AG04450 (cell line): ENCODE measurements around the gene ABCA2. TPM values are rescaled to one million over a fixed set of nuclear protein-coding genes. Genes with fewer than 3 reads are reported as not detected.

Source experiments
- CTCF ChIA-PET: fragments of 300-600, 350-600 bp; formaldehyde crosslinking; extraction: SDS; loops from one replicate; lab custom pipeline; 2022; ENCODE audit warnings: antibody characterized with exemption, inconsistent platforms; lab: Charles Lee
- POLR2A ChIA-PET: fragments of 350-600 bp; formaldehyde crosslinking; extraction: SDS; loops from one replicate; lab custom pipeline; 2021; ENCODE audit warnings: antibody characterized with exemption, inconsistent platforms; lab: Yijun Ruan, JAX
- DNase-seq: peaks from one replicate; pipeline ENCODE4 v3.0.0-alpha.2; 2011; ENCODE audit warnings: low read depth, low spot score
- H3K27ac ChIP-seq: one replicate; pipeline ENCODE4 v1.5.1; 2012; ENCODE audit warnings: low read depth, low read length, control low read depth
- H3K27me3 ChIP-seq: one replicate; pipeline ENCODE4 v1.6.0; 2012; ENCODE audit warnings: low read length; ENCODE audit not compliant: control insufficient read depth, insufficient read depth
- H3K4me3 ChIP-seq: 2 replicates; pipeline ENCODE4 v1.5.1; 2011; ENCODE audit warnings: mild to moderate bottlenecking, low read depth, low read length, control low read depth
- H3K9me3 ChIP-seq: 2 replicates; pipeline ENCODE4 v1.5.1; 2012; ENCODE audit warnings: low read length; ENCODE audit not compliant: control insufficient read depth, insufficient read depth
- CTCF ChIP-seq: IDR thresholded peaks from 2 replicates; pipeline ENCODE4 v1.5.1; 2011; ENCODE audit warnings: low read depth, low read length, control low read depth, inconsistent platforms
- polyA plus RNA-seq: library from polyadenylated mRNA; depleted of rRNA; stranded (reverse); fragments of >200 nt; gene quantifications from 2 replicates; pipeline ENCODE4 v1.2.3, GENCODE V29; 2011

The ABCA2 gene
- polyA plus RNA-seq, 1 experiment, result 4.7 TPM

DNA sequence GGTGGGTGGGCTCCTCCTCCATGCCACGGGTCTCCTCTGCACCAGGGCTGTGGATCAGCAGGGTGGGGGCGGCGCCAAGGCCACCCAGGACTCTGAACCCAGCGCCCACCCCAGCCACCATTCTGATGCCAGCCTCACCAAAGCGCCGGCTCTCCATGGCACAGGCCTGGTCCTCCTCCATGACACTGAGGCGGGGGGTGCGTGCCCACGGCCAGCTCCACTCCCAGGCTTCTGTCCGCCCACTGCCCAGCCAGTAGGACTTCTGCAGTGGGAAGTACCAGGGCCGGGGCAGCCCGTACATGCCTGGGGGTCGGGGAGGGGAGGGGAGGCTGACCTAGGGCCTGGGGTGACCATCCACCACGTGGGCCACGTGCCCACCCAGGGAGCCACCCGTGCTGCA, 11.6 kb downstream of the ABCA2 start:
- Histone ChIP-seq H3K27me3 (no peaks in the 10 kb centered on the region), H3K4me3 (no peak overlapping the region), H3K27ac (no peak overlapping the region), H3K9me3 (peaks cover 55% of the 10 kb centered on the region)
- CTCF ChIA-PET, result interaction anchor here (1.8 kb wide), 1 partner anchor 13 kb away, joined by 6 read pairs; no protein-coding TSS in a partner anchor
- POLR2A ChIA-PET, result interaction anchor here (0.7 kb wide), 1 partner anchor 38 kb away, joined by 3 read pairs; no protein-coding TSS in a partner anchor
- TF ChIP-seq CTCF, result no peak
- DNase-seq, result no peak

- Histone ChIP-seq H3K9me3 (peaks cover 57% of the 10 kb centered on the region), H3K4me3 (no peak overlapping the region), H3K27me3 (no peaks in the 10 kb centered on the region), H3K27ac (no peak overlapping the region)
- POLR2A ChIA-PET, result interaction anchor here (0.7 kb wide), 1 partner anchor 37 kb away, joined by 3 read pairs; no protein-coding TSS in a partner anchor
- TF ChIP-seq CTCF, result no peak
- DNase-seq, result no peak
- CTCF ChIA-PET, result interaction anchor here (0.6 to 1.8 kb wide), 2 partner anchors 11 to 13 kb away, joined by 3 to 6 read pairs; no protein-coding TSS in a partner anchor
Observed at GRCh38 chr9:137015976-137016375, 12.1 kb downstream of the ABCA2 start.

DNA sequence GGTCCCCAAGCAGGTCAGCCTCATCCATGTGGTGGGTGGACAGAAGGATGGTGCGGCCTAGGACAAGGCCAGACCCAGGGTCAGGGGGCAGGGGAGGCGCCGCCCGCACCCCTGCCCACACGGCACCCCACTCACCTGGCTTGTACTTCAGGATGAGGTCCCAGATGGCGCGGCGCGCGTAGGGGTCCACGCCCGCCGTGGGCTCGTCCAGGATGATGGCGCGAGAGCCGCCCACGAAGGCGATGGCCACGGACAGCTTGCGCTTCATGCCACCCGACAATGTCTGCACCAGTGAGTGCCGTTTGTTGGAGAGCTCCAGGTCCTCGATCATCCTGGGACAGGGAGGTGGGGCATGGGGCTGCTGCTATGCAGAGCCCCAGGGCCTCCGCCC, 12.5 kb downstream of the ABCA2 start:
- POLR2A ChIA-PET, result no interaction called here
- TF ChIP-seq CTCF, result no peak

GRCh38 chr9:137014776-137015539, 13.1 kb downstream of the ABCA2 start:
- DNase-seq, result no peak
- no peak for TF ChIP-seq CTCF
- ChIA-PET CTCF (interaction anchor here (0.6 to 1.8 kb wide), 2 partner anchors 12 to 14 kb away, joined by 3 to 6 read pairs; no protein-coding TSS in a partner anchor), POLR2A (no interaction called here)
- H3K27me3 ChIP-seq, result no peaks in the 10 kb centered on the region
- H3K4me3 ChIP-seq, result no peak overlapping the region
- H3K27ac ChIP-seq, result no peak overlapping the region
- peaks cover 58% of the 10 kb centered on the region for H3K9me3 ChIP-seq

More for the DNA sequence above, 12.5 kb downstream of the ABCA2 start:
- H3K27ac ChIP-seq, result no peak overlapping the region
- CTCF ChIA-PET, result interaction anchor here (0.6 to 1.8 kb wide), 2 partner anchors 11 to 14 kb away, joined by 3 to 6 read pairs; no protein-coding TSS in a partner anchor
- H3K4me3 ChIP-seq, result no peak overlapping the region
- no peaks in the 10 kb centered on the region for H3K27me3 ChIP-seq
- DNase-seq, result no peak
- peaks cover 58% of the 10 kb centered on the region for H3K9me3 ChIP-seq

DNA sequence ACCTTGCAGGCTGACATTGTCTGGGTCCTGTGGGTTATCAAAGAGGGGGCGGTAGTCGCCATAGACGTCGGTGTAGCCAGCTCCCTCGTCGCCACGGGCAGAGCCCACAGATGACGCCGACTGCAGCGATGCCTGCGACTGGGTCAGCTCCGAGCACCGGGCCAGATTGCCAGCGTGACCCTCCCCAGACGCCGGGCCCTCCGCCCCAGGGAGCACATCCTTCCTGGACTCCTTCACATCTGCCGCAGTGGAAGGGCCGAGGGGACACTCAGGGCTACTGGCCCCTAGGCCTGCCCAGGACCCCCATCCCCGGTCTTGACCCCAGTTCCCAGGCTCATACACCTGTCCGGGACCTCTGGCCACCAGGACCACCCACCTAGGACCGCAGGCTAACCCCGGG, 13.9 kb downstream of the ABCA2 start:
- H3K4me3 ChIP-seq, result no peak overlapping the region
- no peak overlapping the region for H3K27ac ChIP-seq
- ChIA-PET POLR2A (no interaction called here), CTCF (no interaction called here)
- DNase-seq, result no peak
- no peak for TF ChIP-seq CTCF
- H3K27me3 ChIP-seq, result no peaks in the 10 kb centered on the region
- H3K9me3 ChIP-seq, result peaks cover 58% of the 10 kb centered on the region
